WERI-Rb-1 (cell line): ENCODE results near the gene NECTIN3.

ENCODE experiments used
- DNase-seq: peaks from one replicate; pipeline ENCODE4 v3.0.0-alpha.2; 2020
- H3K27ac ChIP-seq: fragments of 250-450 bp; sonication (Bioruptor Pico); 2 replicates; pipeline ENCODE4 v1.5.1; 2020; ENCODE audit warnings: mild to moderate bottlenecking, moderate library complexity
- H3K27me3 ChIP-seq: fragments of 250-450 bp; sonication (Bioruptor Pico); 2 replicates; pipeline ENCODE4 v1.5.1; 2021; ENCODE audit warnings: mild to moderate bottlenecking, low read depth, moderate library complexity; ENCODE audit not compliant: insufficient read depth, severe bottlenecking
- H3K36me3 ChIP-seq: fragments of 250-450 bp; sonication (Bioruptor Pico); 2 replicates; pipeline ENCODE4 v1.5.1; 2020; ENCODE audit warnings: mild to moderate bottlenecking, moderate library complexity
- H3K4me3 ChIP-seq: 2 replicates; pipeline ENCODE4 v1.5.1; 2011; ENCODE audit warnings: low read depth, mild to moderate bottlenecking, control low read depth, low read length
- H3K9me3 ChIP-seq: fragments of 250-450 bp; sonication (Bioruptor Pico); 2 replicates; pipeline ENCODE4 v1.5.1; 2021; ENCODE audit warnings: mild to moderate bottlenecking, moderate library complexity; ENCODE audit not compliant: severe bottlenecking
- CTCF ChIP-seq: IDR thresholded peaks from 2 replicates; pipeline ENCODE4 v1.5.1; 2011; ENCODE audit warnings: low read depth, mild to moderate bottlenecking, control low read depth, inconsistent platforms, low read length

The NECTIN3 gene

GRCh38 chr3:111047812-111048435, 23.7 kb upstream of the NECTIN3 start:
- no peak for TF ChIP-seq CTCF
- Histone ChIP-seq H3K9me3 (no peaks in the 10 kb centered on the region), H3K27ac (no peak overlapping the region)

GRCh38 chr3:111051354-111051753, 20.3 kb upstream of the NECTIN3 start:
- Histone ChIP-seq H3K27me3 (no peaks in the 10 kb centered on the region), H3K36me3 (no peaks in the 10 kb centered on the region), H3K27ac (no peak overlapping the region), H3K4me3 (no peak overlapping the region), H3K9me3 (no peaks in the 10 kb centered on the region)
- TF ChIP-seq CTCF: no peak
- DNase-seq: no peak

More at GRCh38 chr3:111047812-111048435, 23.7 kb upstream of the NECTIN3 start:
- Histone ChIP-seq H3K36me3 (no peaks in the 10 kb centered on the region), H3K4me3 (no peak overlapping the region), H3K27me3 (no peaks in the 10 kb centered on the region)
- DNase-seq: no peak

GRCh38 chr3:111068574-111068973, 3.0 kb upstream of the NECTIN3 start:
- DNase-seq: no peak
- Histone ChIP-seq H3K9me3 (no peaks in the 10 kb centered on the region), H3K4me3 (no peak overlapping the region), H3K27ac (no peak overlapping the region), H3K27me3 (no peaks in the 10 kb centered on the region), H3K36me3 (peaks cover 4% of the 10 kb centered on the region)
- TF ChIP-seq CTCF: no peak

GRCh38 chr3:111069974-111070771, 1.4 kb upstream of the NECTIN3 start:
- H3K27me3 ChIP-seq: no peaks in the 10 kb centered on the region
- peak; percentile 30 for DNase-seq
- H3K4me3 ChIP-seq: peak overlapping the region; percentile 73
- H3K36me3 ChIP-seq: peaks cover 4% of the 10 kb centered on the region
- peak overlapping the region; percentile 78 for H3K27ac ChIP-seq
- TF ChIP-seq CTCF: no peak
- H3K9me3 ChIP-seq: no peaks in the 10 kb centered on the region

GRCh38 chr3:111070772-111071256, 802 bp upstream of the NECTIN3 start:
- Histone ChIP-seq H3K4me3 (peak overlapping the region; percentile 73), H3K27ac (peak overlapping the region; percentile 78), H3K36me3 (peaks cover 4% of the 10 kb centered on the region), H3K9me3 (no peaks in the 10 kb centered on the region), H3K27me3 (no peaks in the 10 kb centered on the region)
- DNase-seq: no peak
- TF ChIP-seq CTCF: no peak
